HG03103 (cell line): ENCODE measurements around the gene NECAP2.
"Not testable (repeated sequence)": the region's sequence is repeated elsewhere in the genome, so short reads cannot be mapped to it uniquely, and the experiment has no call there.

Experiments
- ATAC-seq: cut with Tn5 transposase; IDR thresholded peaks from one replicate; pipeline ENCODE4 v1.9.1; 2021; ENCODE audit warnings: low read depth; ENCODE audit not compliant: unreplicated experiment

Gene NECAP2

GRCh38 chr1:16491056-16491675 is 50.6 kb downstream of the NECAP2 start:
- ATAC-seq: no peak

GRCh38 chr1:16492937-16493336 is 52.4 kb downstream of the NECAP2 start:
- not testable (repeated sequence) for ATAC-seq

DNA sequence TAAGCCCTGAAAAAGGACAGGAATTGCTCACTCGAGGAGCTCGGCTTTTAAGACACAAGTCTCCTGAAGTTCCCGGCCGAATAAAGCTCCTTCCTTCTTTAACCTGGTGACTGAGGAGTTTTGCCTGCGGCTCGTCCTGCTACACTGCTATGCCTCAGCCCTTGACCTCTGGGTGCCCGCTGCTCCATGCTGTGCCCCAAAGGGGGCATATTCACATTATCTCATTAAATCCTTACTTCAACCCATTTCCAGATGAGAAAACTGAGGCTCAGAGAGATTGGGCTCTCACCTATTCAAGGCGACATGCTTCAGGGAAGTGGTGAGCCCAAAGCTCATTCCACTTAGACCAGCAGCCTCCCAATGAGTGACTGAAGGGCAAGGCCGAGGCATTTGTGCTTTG is 53.2 kb downstream of the NECAP2 start:
- not testable (repeated sequence) for ATAC-seq

GRCh38 chr1:16497474-16497904 is 57.0 kb downstream of the NECAP2 start:
- not testable (repeated sequence) for ATAC-seq

DNA sequence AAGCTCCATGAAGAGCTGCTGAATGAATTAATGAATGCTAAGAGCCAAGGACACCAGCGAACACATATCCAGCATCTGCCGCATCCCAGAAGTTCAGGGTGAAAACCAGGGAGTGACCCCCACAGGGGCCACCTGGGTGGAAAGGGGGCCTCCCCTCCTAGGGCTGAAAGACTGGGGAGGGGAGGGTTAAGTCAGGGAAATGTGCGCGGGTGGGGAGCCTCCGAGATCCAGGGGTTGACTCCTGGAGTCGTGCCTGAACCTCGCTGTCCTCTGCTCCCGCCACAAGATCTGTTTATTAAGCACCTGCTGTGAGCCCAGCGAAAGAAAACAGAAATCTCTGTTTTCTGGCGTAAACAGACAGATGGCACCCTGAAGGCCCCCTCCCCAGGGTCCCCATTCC is 57.5 kb downstream of the NECAP2 start:
- ATAC-seq: not testable (repeated sequence)

- ATAC-seq: peak; percentile 61
Measured at GRCh38 chr1:16498573-16499413, 58.3 kb downstream of the NECAP2 start.

- ATAC-seq: not testable (repeated sequence)
Measured at GRCh38 chr1:16500466-16500865, 59.9 kb downstream of the NECAP2 start.

DNA sequence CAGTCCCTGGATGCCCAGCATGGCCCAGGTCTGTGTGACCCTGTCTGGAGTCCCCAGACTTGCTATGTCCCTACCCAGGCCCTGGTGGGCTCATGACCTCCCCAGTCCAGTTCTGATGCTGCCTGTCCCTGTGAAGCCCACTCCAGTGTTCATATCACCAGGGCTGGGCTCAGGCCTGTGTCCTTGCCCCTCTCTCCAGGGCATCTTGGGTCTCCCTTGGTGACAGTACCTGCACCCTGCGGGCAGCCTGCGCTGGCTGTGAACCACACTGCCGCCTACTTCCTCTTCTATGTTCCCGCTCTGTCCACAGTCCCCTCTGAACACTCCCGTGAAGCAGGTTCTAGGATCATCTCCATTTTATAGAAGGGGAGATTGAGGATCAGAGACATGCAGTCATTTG is 60.5 kb downstream of the NECAP2 start:
- ATAC-seq: not testable (repeated sequence)

DNA sequence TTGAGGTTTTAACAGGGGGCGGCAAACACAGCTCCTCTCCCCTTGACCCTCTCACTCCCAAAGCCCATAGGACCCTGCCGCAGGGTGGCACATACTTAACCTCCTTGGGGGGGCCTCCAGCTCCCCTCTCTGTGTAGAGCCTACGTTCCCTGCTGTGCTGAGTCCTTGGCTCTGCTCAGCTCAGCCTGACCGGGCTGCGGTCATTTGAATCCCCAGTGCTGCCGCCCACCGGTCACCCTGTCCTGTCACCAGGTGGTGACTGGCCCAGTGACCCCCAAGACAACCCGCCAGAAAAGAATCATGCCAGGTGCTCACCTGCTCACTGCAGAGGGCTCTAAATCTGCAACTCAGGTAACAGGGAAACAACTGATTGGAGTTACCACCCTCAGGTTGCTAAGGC is 60.9 kb downstream of the NECAP2 start:
- not testable (repeated sequence) for ATAC-seq

- ATAC-seq: no peak
Measured at GRCh38 chr1:16503494-16503893, 63.0 kb downstream of the NECAP2 start.

- ATAC-seq: not testable (repeated sequence)
Measured at GRCh38 chr1:16505870-16506269, 65.3 kb downstream of the NECAP2 start.

GRCh38 chr1:16506364-16507136 is 66.0 kb downstream of the NECAP2 start:
- not testable (repeated sequence) for ATAC-seq

- ATAC-seq: not testable (repeated sequence)
Measured at GRCh38 chr1:16508861-16509445, 68.4 kb downstream of the NECAP2 start.
